LHCN-M2 (cell line): Measurements from ENCODE around the gene TAF5L. TPM values are rescaled to one million over a fixed set of nuclear protein-coding genes. Genes with fewer than 3 reads are reported as not detected.

Source experiments
- total RNA-seq: library from RNA; depleted of rRNA; stranded (reverse); fragments of >200 nt; gene quantifications from 2 replicates; pipeline ENCODE4 v1.2.3, GENCODE V29; 2014; rRNA removed

The TAF5L gene
- total RNA-seq, 1 experiment from 2014 or later: 18.6 TPM

Other genes with a start within 250 kb of the TAF5L start
- gene ACTA1, start 192.0 kb downstream of the TAF5L start, total RNA-seq: 0.34 TPM in 1 of 2 replicates, not detected in the other
- 33.3 and 36.3 TPM in 2 replicates for gene NUP133, start 117.8 kb downstream of the TAF5L start, total RNA-seq
- 21.6 and 23.1 TPM in 2 replicates for gene ABCB10, start 67.4 kb downstream of the TAF5L start, total RNA-seq
- gene URB2, start 125 bp upstream of the TAF5L start, total RNA-seq: 14.1 and 17.2 TPM in 2 replicates